K562 (cell line): ENCODE results near the gene PI4KA. TPM values are rescaled to one million over a fixed set of nuclear protein-coding genes. Genes with fewer than 3 reads are reported as not detected.

Experiments used
- CHCHD3 ChIP-seq: fragments of 250-450 bp; sonication (Bioruptor Pico); IDR thresholded peaks from 2 replicates; pipeline ENCODE4 v2.1.2; 2022; ENCODE audit warnings: mild to moderate bottlenecking
- CREB1 ChIP-seq, 2 experiments: sonication (generic) in 1 of 2; formaldehyde crosslinking in 1 of 2; IDR thresholded peaks; 2 replicates each; pipeline versions ENCODE4 v1.6.1 to v1.8.0; 2012 to 2022; ENCODE audit warnings: inconsistent platforms in 1 of 2, mild to moderate bottlenecking in 1 of 2, missing genetic modification reagents in 1 of 2, moderate library complexity in 1 of 2
- FOSL1 ChIP-seq: fragments of 200-800 bp; sonication (Bioruptor generic); conservative IDR thresholded peaks from 2 replicates; pipeline ENCODE4 v1.6.1; 2016; ENCODE audit warnings: missing genetic modification characterization, missing compliant biosample characterization
- HBP1 ChIP-seq: fragments of 450-650 bp; formaldehyde crosslinking; IDR thresholded peaks from 2 replicates; pipeline ENCODE4 v1.4.0; 2022; ENCODE audit warnings: missing genetic modification characterization
- MTF1 ChIP-seq: fragments of 250-450 bp; sonication (Bioruptor Pico); IDR thresholded peaks from 2 replicates; pipeline ENCODE4 v1.9.0; 2021; ENCODE audit warnings: moderate library complexity, mild to moderate bottlenecking, inconsistent platforms, borderline replicate concordance
- POLR2A ChIP-seq: fragments of 450-650 bp; conservative IDR thresholded peaks from 2 replicates; pipeline ENCODE4 v1.6.1; 2016
- SIN3A ChIP-seq, 2 experiments: fragments of 150-350 bp in 1 of 2; IDR thresholded peaks; 2 replicates each; pipeline ENCODE4 v1.6.1; 2011 to 2016; ENCODE audit warnings: borderline replicate concordance in 2 of 2, low read depth in 2 of 2, low read length in 2 of 2, mild to moderate bottlenecking in 2 of 2, moderate library complexity in 2 of 2; ENCODE audit not compliant: control insufficient read depth in 1 of 2
- ZNF140 ChIP-seq: fragments of 250-450 bp; sonication (Bioruptor Pico); IDR thresholded peaks from 2 replicates; pipeline ENCODE4 v1.8.0; 2021; ENCODE audit warnings: moderate library complexity, mild to moderate bottlenecking, inconsistent platforms
- ZNF507 ChIP-seq: conservative IDR thresholded peaks from 2 replicates; pipeline ENCODE4 v1.6.1; 2017; ENCODE audit warnings: missing genetic modification characterization, missing compliant biosample characterization
- polyA plus RNA-seq, 8 experiments: library from polyadenylated mRNA; depleted of rRNA in 4 of 8; stranded (reverse) in 5 of 8; unstranded in 3 of 8; fragments of >200 nt; fragmentation: Nextera tagmentation in 2 of 8; fragmentation: Illumina TruSeq in 1 of 8; extraction: Ambion mirVana in 2 of 8; extraction: Trizol in 1 of 8; gene quantifications; 2 replicates each; pipeline versions ENCODE4 v1.2.1 to v1.2.3, GENCODE V29; 2011 to 2014; ENCODE audit warnings: inconsistent platforms in 1 of 8, missing spikeins in 1 of 8
- total RNA-seq, 7 experiments: library from RNA; depleted of rRNA in 6 of 7; stranded (reverse); fragments of >200 nt in 6 of 7; fragmentation: Illumina TruSeq in 2 of 7; extraction: Trizol in 2 of 7; gene quantifications; 2 replicates each; pipeline versions ENCODE4 v1.2.1 to v1.2.3, GENCODE V29; 2011 to 2021; ENCODE audit warnings: low replicate concordance in 1 of 7
- TF ChIP-seq, protein P1 (sequence below), 2 experiments: IDR thresholded peaks in 1 of 2; conservative IDR thresholded peaks in 1 of 2; 2 replicates each; pipeline ENCODE4 v1.6.1; 2016; ENCODE audit warnings: low read depth in 2 of 2, mild to moderate bottlenecking in 1 of 2, missing compliant biosample characterization in 1 of 2, missing genetic modification characterization in 1 of 2, moderate library complexity in 1 of 2
- TF ChIP-seq, protein P2 (sequence below), 2 experiments: fragments of 450-650 bp in 1 of 2; sonication (generic) in 1 of 2; formaldehyde crosslinking in 1 of 2; IDR thresholded peaks; 2 replicates each; pipeline versions ENCODE4 v1.7.1 to v1.9.0; 2016 to 2022; ENCODE audit warnings: inconsistent platforms in 1 of 2, mild to moderate bottlenecking in 1 of 2, missing genetic modification reagents in 1 of 2

PI4KA gene
- total and polyA plus RNA-seq, 9 of the 15 experiments (the other 6 are each of a cell fraction or from before 2014, with no cell fraction given) = 7.3 to 187 (median 84.7) TPM

DNA sequence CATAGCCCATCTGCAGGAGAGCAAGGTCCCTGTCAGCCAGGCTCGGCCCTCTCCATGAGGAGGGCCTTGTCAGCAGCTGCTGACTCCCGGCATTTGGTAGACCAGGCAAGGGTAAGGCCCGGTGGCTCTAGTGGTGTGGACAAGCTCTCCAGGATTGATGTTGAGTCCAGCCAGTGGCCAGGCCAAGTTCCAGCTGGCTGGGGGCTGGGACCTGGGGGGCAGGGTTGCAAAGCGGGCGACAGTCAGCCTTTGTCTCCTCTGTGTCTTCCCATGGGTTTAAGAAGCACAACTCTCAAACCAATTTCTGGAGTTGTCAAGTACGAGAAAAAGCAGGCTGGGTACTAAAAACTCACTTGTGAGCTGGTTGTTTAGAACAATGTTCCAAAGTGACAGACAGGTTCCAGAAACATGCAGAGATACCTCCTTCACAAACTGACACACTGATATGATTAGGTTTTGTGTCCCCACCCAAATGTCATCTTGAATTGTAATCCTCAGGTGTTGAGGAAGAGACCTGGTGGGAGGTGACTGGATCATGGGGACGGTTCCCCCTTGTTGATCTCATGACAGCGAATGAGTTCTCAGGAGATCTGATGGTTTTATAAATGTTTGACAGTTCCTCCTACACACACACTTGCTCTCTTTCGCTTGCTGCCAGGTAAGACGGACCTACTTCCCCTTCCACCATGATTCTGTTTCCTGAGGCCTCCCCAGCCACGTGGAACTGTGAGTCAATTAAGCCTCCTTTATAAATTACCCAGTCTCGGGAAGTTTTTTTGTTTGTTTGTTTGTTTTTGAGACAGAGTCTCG is 137.0 kb downstream of the PI4KA start (continued):
- TF ChIP-seq, protein P1, sequence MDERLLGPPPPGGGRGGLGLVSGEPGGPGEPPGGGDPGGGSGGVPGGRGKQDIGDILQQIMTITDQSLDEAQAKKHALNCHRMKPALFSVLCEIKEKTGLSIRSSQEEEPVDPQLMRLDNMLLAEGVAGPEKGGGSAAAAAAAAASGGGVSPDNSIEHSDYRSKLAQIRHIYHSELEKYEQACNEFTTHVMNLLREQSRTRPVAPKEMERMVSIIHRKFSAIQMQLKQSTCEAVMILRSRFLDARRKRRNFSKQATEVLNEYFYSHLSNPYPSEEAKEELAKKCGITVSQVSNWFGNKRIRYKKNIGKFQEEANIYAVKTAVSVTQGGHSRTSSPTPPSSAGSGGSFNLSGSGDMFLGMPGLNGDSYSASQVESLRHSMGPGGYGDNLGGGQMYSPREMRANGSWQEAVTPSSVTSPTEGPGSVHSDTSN (CRISPR knock-in tag; IDR thresholded peaks at IDR 0.05; ENCODE audit: low read depth) = 0 out of 2 replicates have a peak, but pooled peaks have one; percentile 23
- TF ChIP-seq, protein P1 (tag; conservative IDR thresholded peaks at IDR 0.05; ENCODE audit: low read depth) = no peak
- TF ChIP-seq SIN3A (IDR thresholded peaks at IDR 0.05; ENCODE audit: borderline replicate concordance in 2 of 2, control insufficient read depth in 1 of 2, low read depth in 2 of 2, low read length in 2 of 2) = peak in 1 of 2 experiments; percentile 10; a peak in 1 of 4 replicates
- TF ChIP-seq FOSL1 = no peak
- 0 out of 2 replicates have a peak, but pooled peaks have one; percentile 13 for TF ChIP-seq HBP1
- TF ChIP-seq ZNF140 (CRISPR knock-in tag) = no peak
- TF ChIP-seq, protein P2, sequence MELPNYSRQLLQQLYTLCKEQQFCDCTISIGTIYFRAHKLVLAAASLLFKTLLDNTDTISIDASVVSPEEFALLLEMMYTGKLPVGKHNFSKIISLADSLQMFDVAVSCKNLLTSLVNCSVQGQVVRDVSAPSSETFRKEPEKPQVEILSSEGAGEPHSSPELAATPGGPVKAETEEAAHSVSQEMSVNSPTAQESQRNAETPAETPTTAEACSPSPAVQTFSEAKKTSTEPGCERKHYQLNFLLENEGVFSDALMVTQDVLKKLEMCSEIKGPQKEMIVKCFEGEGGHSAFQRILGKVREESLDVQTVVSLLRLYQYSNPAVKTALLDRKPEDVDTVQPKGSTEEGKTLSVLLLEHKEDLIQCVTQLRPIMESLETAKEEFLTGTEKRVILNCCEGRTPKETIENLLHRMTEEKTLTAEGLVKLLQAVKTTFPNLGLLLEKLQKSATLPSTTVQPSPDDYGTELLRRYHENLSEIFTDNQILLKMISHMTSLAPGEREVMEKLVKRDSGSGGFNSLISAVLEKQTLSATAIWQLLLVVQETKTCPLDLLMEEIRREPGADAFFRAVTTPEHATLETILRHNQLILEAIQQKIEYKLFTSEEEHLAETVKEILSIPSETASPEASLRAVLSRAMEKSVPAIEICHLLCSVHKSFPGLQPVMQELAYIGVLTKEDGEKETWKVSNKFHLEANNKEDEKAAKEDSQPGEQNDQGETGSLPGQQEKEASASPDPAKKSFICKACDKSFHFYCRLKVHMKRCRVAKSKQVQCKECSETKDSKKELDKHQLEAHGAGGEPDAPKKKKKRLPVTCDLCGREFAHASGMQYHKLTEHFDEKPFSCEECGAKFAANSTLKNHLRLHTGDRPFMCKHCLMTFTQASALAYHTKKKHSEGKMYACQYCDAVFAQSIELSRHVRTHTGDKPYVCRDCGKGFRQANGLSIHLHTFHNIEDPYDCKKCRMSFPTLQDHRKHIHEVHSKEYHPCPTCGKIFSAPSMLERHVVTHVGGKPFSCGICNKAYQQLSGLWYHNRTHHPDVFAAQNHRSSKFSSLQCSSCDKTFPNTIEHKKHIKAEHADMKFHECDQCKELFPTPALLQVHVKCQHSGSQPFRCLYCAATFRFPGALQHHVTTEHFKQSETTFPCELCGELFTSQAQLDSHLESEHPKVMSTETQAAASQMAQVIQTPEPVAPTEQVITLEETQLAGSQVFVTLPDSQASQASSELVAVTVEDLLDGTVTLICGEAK (IDR thresholded peaks at IDR 0.05) = no peak
- TF ChIP-seq, protein P2 (CRISPR knock-in tag; IDR thresholded peaks at IDR 0.05) = peak; percentile 10; the same call in 1 of the 2 replicates
- TF ChIP-seq MTF1 = no peak
- TF ChIP-seq ZNF507 = 0 out of 2 replicates have a peak, but pooled peaks have one; percentile 4
- 0 out of 2 replicates have a peak, but pooled peaks have one; percentile 36 for TF ChIP-seq CHCHD3 (CRISPR knock-in tag)
- peak; percentile 32; the same call in 1 of the 2 replicates for TF ChIP-seq POLR2A
- no peak for TF ChIP-seq CREB1 (IDR thresholded peaks at IDR 0.05)
- no peak for TF ChIP-seq CREB1 (CRISPR knock-in tag; IDR thresholded peaks at IDR 0.05)
